A172 (cell line): ENCODE results near the gene PHF23. TPM values are rescaled to one million over a fixed set of nuclear protein-coding genes. Genes with fewer than 3 reads are reported as not detected.

ENCODE experiments used
- DNase-seq: peaks from one replicate; pipeline ENCODE4 v3.0.0-alpha.2; 2015; ENCODE audit warnings: low spot score
- total RNA-seq: library from RNA; depleted of rRNA; stranded (reverse); fragments of >200 nt; shearing (Covaris generic); gene quantifications from 2 replicates; pipeline ENCODE4 v1.2.3, GENCODE V29; 2014; rRNA removed

The PHF23 gene
- total RNA-seq, 1 experiment from 2014 or later = 59.5 TPM

DNA sequence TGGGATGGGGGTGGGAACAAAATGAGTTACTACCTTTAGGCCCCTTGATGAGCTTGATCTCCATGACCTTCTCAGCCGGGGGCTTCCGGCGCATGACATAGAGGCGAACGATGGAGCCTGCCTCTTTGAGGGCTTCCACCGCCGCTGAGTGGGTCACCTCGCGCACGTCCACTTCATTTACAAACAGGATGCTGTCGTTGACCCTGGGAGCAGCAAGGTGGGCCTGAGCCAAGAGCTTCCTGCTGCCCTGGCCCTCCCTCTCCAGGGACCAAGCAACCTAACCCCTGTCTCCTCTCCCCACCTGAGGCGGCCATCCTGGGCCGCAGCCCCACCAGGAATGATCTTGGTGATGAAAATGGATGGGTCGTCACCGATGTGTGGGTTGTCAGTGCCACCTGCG is 35.9 kb downstream of the PHF23 start:
- no peak for DNase-seq

DNA sequence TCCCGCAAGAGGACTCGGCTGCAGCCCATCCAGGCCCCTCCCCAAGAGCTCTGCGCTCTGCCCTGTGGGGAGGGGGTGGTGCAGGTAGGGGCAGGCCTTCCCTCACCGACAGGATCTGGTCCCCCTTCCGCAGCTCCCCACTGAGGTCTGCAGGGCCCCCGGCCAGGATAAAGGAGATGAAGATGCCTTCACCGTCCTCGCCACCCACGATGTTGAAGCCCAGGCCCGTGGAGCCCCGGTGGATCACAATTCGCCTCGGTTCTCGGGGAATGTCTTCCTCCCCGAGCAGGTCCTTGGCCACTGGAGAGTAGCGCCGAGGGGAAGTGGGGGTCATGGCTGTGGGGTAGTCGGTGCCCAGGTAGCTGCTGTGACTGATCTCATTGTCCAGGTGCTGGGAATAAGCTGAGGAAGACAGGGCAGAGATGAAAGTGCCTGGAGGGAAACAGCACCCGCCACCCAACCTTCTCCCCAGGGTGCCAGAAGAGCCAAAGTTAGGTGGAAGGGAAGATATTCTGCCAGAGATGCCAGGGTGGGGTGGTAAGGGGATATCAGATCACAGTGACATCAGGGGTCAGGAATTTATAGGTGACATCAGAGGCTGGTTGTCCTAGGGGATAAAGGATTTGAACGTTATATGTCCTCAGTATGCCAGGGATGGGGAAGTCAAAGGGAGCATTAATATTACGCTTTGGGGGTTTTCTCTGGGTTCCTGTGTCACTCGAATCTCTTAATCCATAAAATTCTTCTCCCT is 42.4 kb downstream of the PHF23 start:
- DNase-seq = no peak

DNA sequence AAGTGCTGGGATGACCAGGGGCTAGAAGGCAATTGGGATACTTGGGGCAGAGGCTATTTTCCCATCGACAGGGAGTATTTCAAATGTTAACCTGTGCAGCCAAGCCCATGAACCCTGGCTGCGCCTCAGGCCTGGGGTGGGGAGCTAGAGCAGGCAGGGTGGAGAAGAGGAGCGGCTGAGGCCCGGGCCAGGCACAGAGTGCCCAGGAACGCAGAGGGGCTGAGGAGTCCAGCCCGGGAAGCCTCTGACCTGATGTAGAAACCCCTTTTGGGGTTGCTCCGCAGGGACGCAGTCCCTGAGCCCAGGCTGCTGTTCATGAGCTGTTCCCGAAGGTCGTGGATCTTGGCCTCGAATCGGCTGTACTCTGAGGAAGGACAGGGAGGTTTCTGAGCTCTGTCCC is 43.3 kb downstream of the PHF23 start:
- no peak for DNase-seq

DNA sequence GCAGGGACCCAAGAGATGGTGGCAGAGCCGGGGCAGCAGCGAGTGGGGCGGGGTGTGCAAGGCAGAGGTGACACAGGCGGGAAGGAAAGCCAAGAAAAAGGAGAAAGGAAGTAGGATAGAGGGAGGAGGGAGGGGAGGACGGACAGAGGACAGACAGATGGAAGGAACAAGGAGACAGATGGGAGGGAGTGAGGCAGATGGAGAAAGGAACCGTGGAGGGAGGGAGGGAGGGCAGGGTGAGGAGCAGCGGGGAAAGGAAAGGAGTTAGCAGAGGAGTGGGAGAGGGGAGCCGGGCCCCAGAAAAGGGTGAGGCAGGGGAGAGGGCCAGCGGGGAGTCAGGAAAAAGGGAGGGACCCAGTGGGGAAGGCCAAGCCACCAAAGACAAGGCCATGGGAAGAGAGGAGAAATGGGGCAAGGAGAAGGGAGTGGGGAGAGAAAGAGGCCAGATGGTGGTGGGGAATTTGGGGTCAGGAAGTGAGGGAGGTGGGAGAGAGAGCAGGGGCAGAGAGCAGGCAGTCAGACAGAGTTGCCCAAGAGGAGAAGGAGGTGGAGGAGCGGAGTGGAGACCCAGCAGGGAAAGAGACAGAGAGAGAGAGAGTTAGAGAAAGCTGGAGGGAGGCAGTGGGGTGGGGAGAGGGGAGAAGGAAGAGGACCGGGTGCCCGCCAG is 46.9 kb downstream of the PHF23 start:
- DNase-seq = no peak

DNA sequence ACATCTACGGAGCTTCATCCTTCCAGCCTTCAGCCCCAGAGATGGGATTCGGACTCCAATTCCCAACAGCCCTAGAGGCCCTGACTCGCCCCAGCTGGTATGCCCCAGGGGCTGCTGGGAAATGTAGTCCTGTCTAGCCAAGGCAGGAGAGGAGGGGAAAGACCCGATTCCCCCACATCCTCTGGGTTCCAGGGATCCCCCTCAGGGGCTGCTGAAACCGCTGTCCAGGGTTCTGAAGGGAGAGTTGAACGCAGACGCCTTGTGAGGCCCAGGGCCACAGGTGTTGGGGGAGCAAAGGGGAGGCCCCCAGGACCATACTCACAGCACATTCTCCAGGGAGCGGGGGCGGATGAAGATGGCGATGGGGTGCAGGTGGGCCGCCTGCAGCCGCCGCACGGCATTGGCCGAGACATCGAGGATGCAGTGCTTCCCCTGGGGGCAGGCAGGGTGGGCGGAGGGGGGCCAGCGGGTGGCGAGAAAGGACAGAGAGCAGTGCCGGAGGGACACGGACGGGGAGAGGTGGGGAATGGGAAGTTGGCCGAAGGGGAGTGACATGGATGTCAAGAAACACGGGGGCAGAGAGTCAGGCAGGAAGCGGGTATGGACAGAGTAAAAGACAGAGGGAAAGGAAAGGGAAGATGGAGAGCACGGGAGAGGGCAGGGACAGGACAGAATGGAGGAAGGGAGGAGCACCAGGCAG is 47.5 kb downstream of the PHF23 start:
- DNase-seq = no peak

DNA sequence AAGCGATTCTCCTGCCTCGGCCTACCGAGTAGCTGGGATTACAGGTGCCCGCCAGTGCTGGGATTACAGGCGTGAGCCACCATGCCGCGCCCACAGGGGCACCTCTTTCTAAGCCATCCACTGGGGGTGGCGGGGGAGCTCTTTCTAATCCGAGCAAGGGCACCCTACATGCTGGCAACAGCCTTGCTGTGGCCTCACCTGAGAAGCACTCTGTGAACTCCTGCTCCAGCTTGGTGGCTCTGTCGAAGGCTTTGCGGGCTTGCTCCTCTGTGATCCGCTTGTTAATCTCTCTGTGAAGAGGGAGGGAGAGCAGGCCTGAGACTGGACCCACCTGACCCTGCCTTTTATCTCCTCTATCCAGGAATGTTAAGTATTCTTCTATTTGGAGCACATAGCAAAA is 48.2 kb downstream of the PHF23 start:
- no peak for DNase-seq

DNA sequence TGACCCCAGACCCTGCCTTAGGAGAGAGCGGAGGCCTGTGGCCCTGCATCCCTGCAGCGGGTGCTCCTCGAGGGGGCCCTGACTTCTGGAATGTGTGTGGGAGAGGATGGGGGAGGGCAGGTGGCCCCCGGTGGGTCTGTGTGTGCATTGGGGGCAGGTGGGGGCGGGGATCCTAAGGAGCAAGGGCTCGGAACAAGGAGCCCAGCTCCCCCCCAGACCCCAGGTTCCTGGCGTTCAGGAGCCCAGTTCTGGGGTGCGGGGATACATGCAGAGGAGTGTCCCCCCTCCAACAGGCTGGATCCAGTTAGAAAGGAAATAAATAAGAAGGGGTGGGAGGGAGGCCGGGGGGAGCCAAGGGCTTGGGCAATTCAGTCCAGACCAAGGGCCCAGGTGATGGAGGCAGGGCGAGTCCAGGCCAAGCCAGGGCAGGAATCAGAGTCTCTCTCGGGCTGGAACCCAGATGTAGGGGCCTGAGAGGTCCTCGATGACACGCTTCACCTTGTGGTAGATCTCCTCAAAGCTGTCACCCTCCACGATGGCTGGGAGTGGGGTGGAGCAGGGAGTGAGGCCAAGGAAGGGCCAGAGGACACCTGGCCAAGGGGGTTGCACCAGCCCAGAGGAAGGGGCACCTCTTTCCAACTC is 48.9 kb downstream of the PHF23 start:
- no peak for DNase-seq

DNA sequence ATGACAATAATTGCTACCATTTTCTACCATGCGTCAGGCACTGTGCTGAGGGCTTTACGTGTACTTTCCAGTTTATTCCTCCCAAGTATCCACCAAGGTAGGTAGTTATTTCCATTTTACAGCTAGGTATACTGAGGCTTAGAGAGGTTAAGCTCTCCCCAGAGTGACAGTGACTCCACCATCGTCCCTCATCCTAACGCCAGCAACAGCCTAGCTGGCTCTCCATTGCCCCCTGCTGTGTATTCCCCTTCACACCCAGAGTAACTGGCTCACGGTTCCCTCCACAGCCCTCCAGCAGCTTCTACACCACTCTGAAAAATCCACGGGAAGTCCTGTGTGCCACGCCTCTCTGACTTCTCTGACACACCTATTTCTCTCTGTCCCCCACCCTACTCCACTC is 53.0 kb downstream of the PHF23 start:
- no peak for DNase-seq

Other genes starting within 250 kb of the PHF23 start
- not detected in 2 replicates for gene ALOX12, start 243.4 kb downstream of the PHF23 start, total RNA-seq
- gene RNASEK, start 226.8 kb downstream of the PHF23 start, total RNA-seq = 220 and 249 TPM in 2 replicates
- gene BCL6B, start 216.4 kb downstream of the PHF23 start, total RNA-seq = 0.07 TPM in 1 of 2 replicates, not detected in the other
- gene SLC16A13, start 203.4 kb downstream of the PHF23 start, total RNA-seq = 0.74 and 1.9 TPM in 2 replicates
- not detected in 2 replicates for gene SLC16A11, start 195.4 kb downstream of the PHF23 start, total RNA-seq
- gene CLEC10A, start 159.2 kb downstream of the PHF23 start, total RNA-seq = not detected in 2 replicates
- not detected in 2 replicates for gene ASGR2, start 124.6 kb downstream of the PHF23 start, total RNA-seq
- 0.86 and 0.98 TPM in 2 replicates for gene ASGR1, start 60.1 kb downstream of the PHF23 start, total RNA-seq
- 7.2 and 7.3 TPM in 2 replicates for gene DLG4, start 19.6 kb downstream of the PHF23 start, total RNA-seq
- gene ACADVL, start 19.5 kb downstream of the PHF23 start, total RNA-seq = 278 and 349 TPM in 2 replicates
- 65.1 and 82.4 TPM in 2 replicates for gene DVL2, start 4.9 kb downstream of the PHF23 start, total RNA-seq
- gene GABARAP, start 3.0 kb upstream of the PHF23 start, total RNA-seq = 144 and 238 TPM in 2 replicates
- 34.2 and 36.9 TPM in 2 replicates for gene CTDNEP1, start 12.3 kb upstream of the PHF23 start, total RNA-seq
- gene ELP5, start 12.8 kb upstream of the PHF23 start, total RNA-seq = 102 and 104 TPM in 2 replicates
- gene CLDN7, start 23.0 kb upstream of the PHF23 start, total RNA-seq = 1.2 TPM in 1 of 2 replicates, not detected in the other
- not detected in 2 replicates for gene SLC2A4, start 42.3 kb upstream of the PHF23 start, total RNA-seq
- 0.86 and 1.1 TPM in 2 replicates for gene YBX2, start 55.2 kb upstream of the PHF23 start, total RNA-seq
- 844 and 911 TPM in 2 replicates for gene EIF5A, start 68.2 kb upstream of the PHF23 start, total RNA-seq
- gene GPS2, start 75.9 kb upstream of the PHF23 start, total RNA-seq = 100 and 114 TPM in 2 replicates
- 9.8 and 12.2 TPM in 2 replicates for gene NEURL4, start 89.9 kb upstream of the PHF23 start, total RNA-seq
- gene ACAP1, start 97.1 kb upstream of the PHF23 start, total RNA-seq = 0.90 and 4.1 TPM in 2 replicates
- gene KCTD11, start 112.7 kb upstream of the PHF23 start, total RNA-seq = 13.9 and 19.5 TPM in 2 replicates
- gene TMEM95, start 115.7 kb upstream of the PHF23 start, total RNA-seq = not detected in 2 replicates
- gene TNK1, start 141.6 kb upstream of the PHF23 start, total RNA-seq = 0.07 TPM in 1 of 2 replicates, not detected in the other
- 73.2 and 74.7 TPM in 2 replicates for gene PLSCR3, start 155.1 kb upstream of the PHF23 start, total RNA-seq
- gene TMEM256, start 164.6 kb upstream of the PHF23 start, total RNA-seq = 71.7 and 80.4 TPM in 2 replicates
- gene NLGN2, start 168.4 kb upstream of the PHF23 start, total RNA-seq = 11.3 and 12.3 TPM in 2 replicates
- not detected in 2 replicates for gene SPEM1, start 180.9 kb upstream of the PHF23 start, total RNA-seq
- not detected in 2 replicates for gene SPEM2, start 186.2 kb upstream of the PHF23 start, total RNA-seq
- gene SPEM3, start 189.4 kb upstream of the PHF23 start, total RNA-seq = not detected in 2 replicates
- 2.5 and 7.4 TPM in 2 replicates for gene TMEM102, start 196.0 kb upstream of the PHF23 start, total RNA-seq
- 0.89 TPM in 1 of 2 replicates, not detected in the other for gene FGF11, start 200.1 kb upstream of the PHF23 start, total RNA-seq
- gene CHRNB1, start 205.6 kb upstream of the PHF23 start, total RNA-seq = 14.1 and 20.2 TPM in 2 replicates
- gene ZBTB4, start 240.2 kb upstream of the PHF23 start, total RNA-seq = 24.8 and 28.4 TPM in 2 replicates
- gene SLC35G6, start 242.0 kb upstream of the PHF23 start, total RNA-seq = not detected in 2 replicates
- gene POLR2A, start 244.9 kb upstream of the PHF23 start, total RNA-seq = 17.8 and 23.4 TPM in 2 replicates